GM18520 (cell line): ENCODE results near the gene DLX3.
"Not testable (repeated sequence)": the region's sequence is repeated elsewhere in the genome, so short reads cannot be mapped to it uniquely, and the experiment has no call there.

Experiments
- ATAC-seq: cut with Tn5 transposase; IDR thresholded peaks from one replicate; pipeline ENCODE4 v1.9.1; 2021; ENCODE audit not compliant: unreplicated experiment

The DLX3 gene

GRCh38 chr17:49995055-49995738, at the start of gene DLX3:
Gene DLX3, minus strand, starts transcription at chr17:49995224. Its CDS starts 226 bp downstream, at chr17:49994998.
- ATAC-seq, result no peak

- no peak for ATAC-seq
These were observed 49.5 kb upstream of the DLX3 start for GRCh38 chr17:50044483-50044882.

GRCh38 chr17:50043290-50044148, 48.5 kb upstream of the DLX3 start:
- ATAC-seq, result no peak

GRCh38 chr17:50042211-50042610, 47.2 kb upstream of the DLX3 start:
- ATAC-seq, result no peak

- not testable (repeated sequence) for ATAC-seq
These were observed 45.5 kb upstream of the DLX3 start for GRCh38 chr17:50040496-50040895.

GRCh38 chr17:50039058-50039457, 44.0 kb upstream of the DLX3 start:
- no peak for ATAC-seq

GRCh38 chr17:50037321-50038107, 42.5 kb upstream of the DLX3 start:
- no peak for ATAC-seq

GRCh38 chr17:50036455-50037261, 41.6 kb upstream of the DLX3 start:
- no peak for ATAC-seq

- no peak for ATAC-seq
These were observed 40.9 kb upstream of the DLX3 start for GRCh38 chr17:50035945-50036344.

GRCh38 chr17:50035421-50035879, 40.4 kb upstream of the DLX3 start:
- no peak for ATAC-seq

GRCh38 chr17:50034498-50035364, 39.7 kb upstream of the DLX3 start:
- ATAC-seq, result no peak

GRCh38 chr17:50033316-50033715, 38.3 kb upstream of the DLX3 start:
- ATAC-seq, result no peak

- ATAC-seq, result no peak
These were observed 34.2 kb upstream of the DLX3 start for GRCh38 chr17:50029185-50029584.

GRCh38 chr17:50028736-50029120, 33.7 kb upstream of the DLX3 start:
- no peak for ATAC-seq

- ATAC-seq, result no peak
These were observed 33.1 kb upstream of the DLX3 start for GRCh38 chr17:50027881-50028735.

- no peak for ATAC-seq
These were observed 32.3 kb upstream of the DLX3 start for GRCh38 chr17:50027172-50027880.

- no peak for ATAC-seq
These were observed 31.8 kb upstream of the DLX3 start for GRCh38 chr17:50026837-50027171.

GRCh38 chr17:50026046-50026675, 31.1 kb upstream of the DLX3 start:
- no peak for ATAC-seq
